NOMO-1 treated with dmso at 0.1 percent for 144 hours (cell line): Measurements from ENCODE around the gene MBLAC2.
A peak's percentile ranks its signal among the peaks of the same experiment; 100 is the strongest.

Experiments used
- DNase-seq: peaks from one replicate; lab custom pipeline; 2025; ENCODE audit not compliant: unreplicated experiment; lab: John Stamatoyannopoulos, UW

The MBLAC2 gene

DNA sequence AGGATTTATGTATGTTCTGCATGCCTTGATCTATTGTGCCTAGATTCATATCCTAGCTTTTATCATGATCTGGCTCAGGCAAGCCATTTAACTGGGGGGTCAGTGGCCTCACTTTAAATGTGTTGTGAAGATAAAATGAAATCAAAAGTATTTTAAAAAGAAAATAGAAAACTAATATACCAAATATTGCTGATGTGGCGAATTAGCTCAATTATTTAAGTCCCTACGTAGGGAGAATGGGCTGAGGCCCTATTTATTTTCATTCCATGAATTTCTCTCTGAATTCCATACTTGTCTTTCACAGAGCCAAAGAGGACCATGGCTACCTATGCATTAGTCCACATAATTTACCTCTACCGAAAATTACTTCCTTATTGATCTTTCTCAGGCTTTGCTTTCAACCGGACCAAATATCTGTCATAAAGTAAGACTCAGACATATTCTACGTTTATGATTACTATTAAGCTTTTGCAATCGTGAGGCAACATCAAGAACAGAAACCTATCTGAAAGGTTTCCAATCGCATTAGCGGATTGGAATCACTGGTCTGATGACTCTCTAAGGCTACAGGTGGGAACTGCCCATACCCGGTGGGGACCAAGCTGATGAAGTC, 1.7 kb downstream of the MBLAC2 start:
- DNase-seq = no peak

GRCh38 chr5:90461288-90461687, 13.3 kb downstream of the MBLAC2 start:
- no peak for DNase-seq

- no peak for DNase-seq
These were observed 27.6 kb downstream of the MBLAC2 start for GRCh38 chr5:90446961-90447360.

DNA sequence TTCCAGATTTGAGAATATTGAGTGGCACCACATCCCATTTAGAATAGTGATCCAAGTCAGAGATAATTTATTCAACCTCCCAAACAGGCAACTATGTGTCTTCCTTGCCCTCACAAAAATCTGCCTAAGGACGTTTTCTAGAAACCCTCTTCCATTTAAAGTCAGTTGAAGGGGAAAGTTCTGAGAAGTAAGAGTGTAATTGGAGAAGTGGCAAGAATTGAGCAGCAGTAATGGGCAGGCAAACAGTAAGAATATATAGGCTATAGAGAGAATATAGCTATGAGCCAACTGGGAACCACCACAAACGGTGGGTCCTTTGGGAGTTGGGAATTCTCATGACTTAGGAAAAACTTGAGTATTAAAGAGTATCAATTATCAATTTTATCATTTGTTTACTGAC, 33.9 kb downstream of the MBLAC2 start:
- DNase-seq = no peak

GRCh38 chr5:90438100-90438499, 36.5 kb downstream of the MBLAC2 start:
- DNase-seq = no peak

- DNase-seq = no peak
These were observed 36.9 kb downstream of the MBLAC2 start for GRCh38 chr5:90437663-90438062.

DNA sequence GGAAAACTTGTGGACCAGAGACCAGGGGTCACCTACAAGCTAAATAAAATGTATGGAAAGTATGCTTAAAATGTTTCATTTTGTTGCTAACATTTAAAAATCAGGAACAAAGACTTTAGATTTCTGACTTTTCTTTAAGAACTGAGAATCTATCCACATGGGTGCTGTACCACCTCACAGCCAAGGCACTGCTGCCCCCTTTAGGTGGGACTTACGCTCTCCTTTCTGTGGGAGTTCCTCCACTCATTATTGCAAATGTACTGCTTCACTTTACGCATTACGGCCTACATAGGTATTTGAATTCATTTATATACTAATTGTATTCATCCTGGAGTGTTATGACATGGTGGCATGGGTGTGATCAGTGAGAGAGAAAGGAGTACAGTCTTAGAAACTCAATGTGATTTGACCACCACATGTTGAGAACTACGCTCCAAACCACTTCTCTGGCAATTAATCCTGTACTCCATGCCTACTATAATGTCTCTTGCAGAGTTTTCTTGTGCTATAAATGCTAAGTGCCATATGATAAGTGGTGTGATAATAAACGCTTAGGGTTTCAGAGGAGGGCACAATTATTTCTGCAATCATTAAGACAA, 40.4 kb downstream of the MBLAC2 start:
- DNase-seq = no peak

DNA sequence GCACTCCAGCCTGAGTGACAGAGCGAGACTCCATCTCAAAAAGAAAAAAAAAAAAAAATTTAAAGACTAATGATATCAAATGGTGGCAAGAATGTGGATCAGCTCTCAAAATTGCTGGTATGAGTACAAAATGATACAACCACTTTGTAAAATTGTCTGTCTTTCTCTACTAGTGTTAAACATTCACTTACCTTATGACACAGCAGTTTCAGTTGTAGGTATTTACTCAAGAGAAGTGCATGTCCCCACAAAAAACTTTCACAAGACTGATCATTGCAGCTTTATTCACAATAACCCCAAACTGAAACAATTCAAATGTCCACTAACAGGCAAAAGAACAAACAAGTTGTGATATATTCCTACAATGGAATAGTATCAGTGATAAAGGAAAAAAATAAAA, 50.3 kb downstream of the MBLAC2 start:
- no peak for DNase-seq

DNA sequence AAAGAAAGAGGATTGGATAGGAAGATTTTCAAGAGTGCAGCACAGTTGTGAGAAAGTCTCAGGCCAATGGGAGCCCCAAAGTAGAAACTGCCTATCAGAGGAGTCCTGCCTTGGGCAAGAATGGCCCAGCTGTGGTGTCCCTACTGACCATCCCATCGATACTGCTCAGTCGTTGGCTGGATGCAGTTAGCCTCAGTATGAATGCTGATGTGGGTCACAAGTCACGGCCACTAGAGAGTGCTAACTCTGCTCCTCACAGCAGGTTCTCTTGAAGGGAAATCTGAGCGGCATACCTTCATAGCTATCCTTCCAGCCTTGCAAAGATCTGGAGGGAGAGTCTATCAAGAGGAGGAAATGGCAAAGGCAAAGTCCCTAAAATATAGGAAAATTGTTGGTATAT, 53.4 kb downstream of the MBLAC2 start:
- DNase-seq = no peak

GRCh38 chr5:90418214-90418613, 56.4 kb downstream of the MBLAC2 start:
- no peak for DNase-seq

GRCh38 chr5:90410178-90410762, 64.3 kb downstream of the MBLAC2 start:
- DNase-seq = no peak

DNA sequence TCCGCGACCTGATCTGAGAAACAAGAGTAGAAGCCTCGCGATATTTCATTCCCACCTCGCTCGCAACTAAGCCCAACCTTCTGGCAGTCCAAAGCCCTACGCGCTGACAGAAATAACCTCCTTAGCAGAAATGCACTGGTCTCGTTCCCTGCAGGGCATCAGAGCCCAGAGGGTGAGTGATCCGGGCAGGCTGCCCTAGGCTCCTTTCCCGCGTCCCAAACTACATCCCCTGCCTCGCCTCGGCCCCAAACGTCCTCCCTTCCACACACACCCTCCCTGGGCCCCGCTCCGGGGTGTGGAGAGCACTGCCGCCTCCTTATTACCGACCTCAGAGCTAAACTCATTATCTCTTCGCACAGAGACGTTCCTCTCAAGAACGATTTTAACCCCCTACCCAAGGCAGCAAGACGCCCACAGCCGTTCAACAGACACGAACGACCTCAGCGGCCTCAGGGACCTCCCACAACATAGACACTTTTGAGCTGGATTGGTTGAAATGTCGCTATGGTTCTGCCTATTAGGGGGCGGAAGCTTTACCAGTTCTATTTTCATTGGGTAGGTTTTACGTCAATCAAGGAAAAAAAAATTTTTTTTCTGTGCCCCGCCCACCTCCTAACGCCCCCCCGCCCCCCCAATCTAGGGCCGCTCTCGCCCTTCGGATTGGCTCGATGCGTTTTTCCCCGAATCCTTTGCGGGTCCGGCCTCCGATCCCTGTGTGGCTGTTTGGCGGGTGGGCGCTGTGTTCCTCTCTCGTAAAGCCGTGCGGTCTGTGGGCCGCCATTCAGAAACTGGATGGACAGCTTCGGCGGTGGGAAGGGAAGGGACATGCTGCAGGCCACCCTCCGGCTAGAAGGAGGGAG, 65.0 kb downstream of the MBLAC2 start, which contains the start of gene CETN3:
TSS of gene CETN3 (minus strand) at position 439 of the 860 bp plus-strand sequence. CDS start at position 344, 95 bp downstream.
- DNase-seq = peak; percentile 97

GRCh38 chr5:90408571-90409317, 65.8 kb downstream of the MBLAC2 start:
- DNase-seq = no peak
